Measurements from ENCODE around the gene RAB25. TPM values are rescaled to one million over a fixed set of nuclear protein-coding genes. Genes with fewer than 3 reads are reported as not detected.

The RAB25 gene
- total and polyA plus RNA-seq, 2 of the 13 experiments (the other 11 are each of a cell fraction or from before 2014, with no cell fraction given): 0.20 to 0.22 TPM

DNA sequence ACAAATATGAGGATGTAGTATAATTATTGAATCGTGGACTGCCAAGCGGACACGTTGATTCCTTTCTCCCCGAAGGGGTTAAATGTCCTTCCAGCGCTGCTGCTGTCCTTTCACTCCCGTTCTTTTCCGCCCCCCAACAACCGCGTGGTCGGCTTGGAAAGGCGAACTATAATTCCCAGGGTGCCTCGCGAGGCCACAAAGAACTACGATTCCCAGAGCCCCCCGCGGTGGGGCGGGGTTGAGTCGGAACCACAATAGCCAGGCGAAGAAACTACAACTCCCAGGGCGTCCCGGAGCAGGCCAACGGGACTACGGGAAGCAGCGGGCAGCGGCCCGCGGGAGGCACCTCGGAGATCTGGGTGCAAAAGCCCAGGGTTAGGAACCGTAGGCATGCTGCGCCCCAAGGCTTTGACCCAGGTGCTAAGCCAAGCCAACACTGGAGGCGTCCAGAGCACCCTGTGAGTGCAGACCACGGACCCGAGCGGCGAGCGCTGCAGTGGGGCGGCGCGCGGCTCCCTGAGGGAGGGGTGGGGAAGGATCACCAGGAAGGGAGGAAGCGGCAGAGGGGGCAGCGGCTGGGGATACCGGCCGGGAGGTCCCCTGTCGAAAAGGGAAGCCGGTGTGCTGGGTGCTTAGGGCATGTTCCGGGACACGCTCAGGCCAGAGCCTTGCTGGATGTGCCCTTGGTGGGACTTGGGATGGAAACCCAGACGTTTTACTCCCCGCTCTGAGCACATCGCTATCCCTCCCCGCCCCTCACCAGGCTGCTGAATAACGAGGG is 6.3 kb upstream of the RAB25 start, which contains the start of gene LAMTOR2 (continued):
- TF ChIP-seq ZNF709 (CRISPR knock-in tag; IDR thresholded peaks at IDR 0.05) (no peak; the same call in 1 of the 2 replicates), ZNF552 (CRISPR knock-in tag; IDR thresholded peaks at IDR 0.05; ENCODE audit: borderline replicate concordance) (peak; percentile 76), HOXA3 (CRISPR knock-in tag; IDR thresholded peaks at IDR 0.05) (peak; percentile 85), SIN3A (IDR thresholded peaks at IDR 0.05; ENCODE audit: borderline replicate concordance, low read depth, low read length) (no peak; the same call in 1 of the 2 replicates), ZNF264 (CRISPR knock-in tag; IDR thresholded peaks at IDR 0.05) (no peak; the same call in 1 of the 2 replicates), ZMYM3 (CRISPR knock-in tag; IDR thresholded peaks at IDR 0.05) (peak; percentile 54), ZNF3 (CRISPR knock-in tag; IDR thresholded peaks at IDR 0.05) (no peak), MIER3 (CRISPR knock-in tag; IDR thresholded peaks at IDR 0.05; ENCODE audit: borderline replicate concordance) (0 out of 2 replicates have a peak, but pooled peaks have one; percentile 60), DNMT1 (CRISPR knock-in tag; IDR thresholded peaks at IDR 0.05) (no peak), ZNF841 (CRISPR knock-in tag; IDR thresholded peaks at IDR 0.05; ENCODE audit: borderline replicate concordance) (no peak), CREM (IDR thresholded peaks at IDR 0.05) (peak; percentile 100), CREM (CRISPR knock-in tag; IDR thresholded peaks at IDR 0.05) (no peak), HOXD1 (CRISPR knock-in tag; IDR thresholded peaks at IDR 0.05) (peak; percentile 82; the same call in 1 of the 2 replicates), RAD51 (IDR thresholded peaks at IDR 0.05; ENCODE audit: borderline replicate concordance) (no peak), ELF3 (CRISPR knock-in tag; IDR thresholded peaks at IDR 0.05) (peak; percentile 66)
- TF ChIP-seq, protein P1, sequence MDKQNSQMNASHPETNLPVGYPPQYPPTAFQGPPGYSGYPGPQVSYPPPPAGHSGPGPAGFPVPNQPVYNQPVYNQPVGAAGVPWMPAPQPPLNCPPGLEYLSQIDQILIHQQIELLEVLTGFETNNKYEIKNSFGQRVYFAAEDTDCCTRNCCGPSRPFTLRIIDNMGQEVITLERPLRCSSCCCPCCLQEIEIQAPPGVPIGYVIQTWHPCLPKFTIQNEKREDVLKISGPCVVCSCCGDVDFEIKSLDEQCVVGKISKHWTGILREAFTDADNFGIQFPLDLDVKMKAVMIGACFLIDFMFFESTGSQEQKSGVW (CRISPR knock-in tag; IDR thresholded peaks at IDR 0.05; ENCODE audit: borderline replicate concordance): no peak
- TF ChIP-seq, protein P2, sequence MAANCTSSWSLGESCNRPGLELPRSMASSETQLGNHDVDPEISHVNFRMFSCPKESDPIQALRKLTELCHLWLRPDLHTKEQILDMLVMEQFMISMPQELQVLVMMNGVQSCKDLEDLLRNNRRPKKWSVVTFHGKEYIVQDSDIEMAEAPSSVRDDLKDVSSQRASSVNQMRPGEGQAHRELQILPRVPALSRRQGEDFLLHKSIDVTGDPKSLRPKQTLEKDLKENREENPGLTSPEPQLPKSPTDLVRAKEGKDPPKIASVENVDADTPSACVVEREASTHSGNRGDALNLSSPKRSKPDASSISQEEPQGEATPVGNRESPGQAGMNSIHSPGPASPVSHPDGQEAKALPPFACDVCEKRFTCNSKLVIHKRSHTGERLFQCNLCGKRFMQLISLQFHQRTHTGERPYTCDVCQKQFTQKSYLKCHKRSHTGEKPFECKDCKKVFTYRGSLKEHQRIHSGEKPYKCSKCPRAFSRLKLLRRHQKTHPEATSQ (CRISPR knock-in tag; IDR thresholded peaks at IDR 0.05; ENCODE audit: borderline replicate concordance): peak; percentile 53; the same call in 1 of the 2 replicates
- TF ChIP-seq, protein P3, sequence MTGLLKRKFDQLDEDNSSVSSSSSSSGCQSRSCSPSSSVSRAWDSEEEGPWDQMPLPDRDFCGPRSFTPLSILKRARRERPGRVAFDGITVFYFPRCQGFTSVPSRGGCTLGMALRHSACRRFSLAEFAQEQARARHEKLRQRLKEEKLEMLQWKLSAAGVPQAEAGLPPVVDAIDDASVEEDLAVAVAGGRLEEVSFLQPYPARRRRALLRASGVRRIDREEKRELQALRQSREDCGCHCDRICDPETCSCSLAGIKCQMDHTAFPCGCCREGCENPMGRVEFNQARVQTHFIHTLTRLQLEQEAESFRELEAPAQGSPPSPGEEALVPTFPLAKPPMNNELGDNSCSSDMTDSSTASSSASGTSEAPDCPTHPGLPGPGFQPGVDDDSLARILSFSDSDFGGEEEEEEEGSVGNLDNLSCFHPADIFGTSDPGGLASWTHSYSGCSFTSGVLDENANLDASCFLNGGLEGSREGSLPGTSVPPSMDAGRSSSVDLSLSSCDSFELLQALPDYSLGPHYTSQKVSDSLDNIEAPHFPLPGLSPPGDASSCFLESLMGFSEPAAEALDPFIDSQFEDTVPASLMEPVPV (CRISPR knock-in tag; IDR thresholded peaks at IDR 0.05): 0 out of 2 replicates have a peak, but pooled peaks have one; percentile 55
- TF ChIP-seq, protein P4, sequence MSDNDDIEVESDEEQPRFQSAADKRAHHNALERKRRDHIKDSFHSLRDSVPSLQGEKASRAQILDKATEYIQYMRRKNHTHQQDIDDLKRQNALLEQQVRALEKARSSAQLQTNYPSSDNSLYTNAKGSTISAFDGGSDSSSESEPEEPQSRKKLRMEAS (IDR thresholded peaks at IDR 0.05): peak; percentile 96
- TF ChIP-seq, protein P5, sequence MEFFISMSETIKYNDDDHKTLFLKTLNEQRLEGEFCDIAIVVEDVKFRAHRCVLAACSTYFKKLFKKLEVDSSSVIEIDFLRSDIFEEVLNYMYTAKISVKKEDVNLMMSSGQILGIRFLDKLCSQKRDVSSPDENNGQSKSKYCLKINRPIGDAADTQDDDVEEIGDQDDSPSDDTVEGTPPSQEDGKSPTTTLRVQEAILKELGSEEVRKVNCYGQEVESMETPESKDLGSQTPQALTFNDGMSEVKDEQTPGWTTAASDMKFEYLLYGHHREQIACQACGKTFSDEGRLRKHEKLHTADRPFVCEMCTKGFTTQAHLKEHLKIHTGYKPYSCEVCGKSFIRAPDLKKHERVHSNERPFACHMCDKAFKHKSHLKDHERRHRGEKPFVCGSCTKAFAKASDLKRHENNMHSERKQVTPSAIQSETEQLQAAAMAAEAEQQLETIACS (CRISPR knock-in tag; IDR thresholded peaks at IDR 0.05): peak; percentile 30; the same call in 1 of the 2 replicates
- TF ChIP-seq, protein P6, sequence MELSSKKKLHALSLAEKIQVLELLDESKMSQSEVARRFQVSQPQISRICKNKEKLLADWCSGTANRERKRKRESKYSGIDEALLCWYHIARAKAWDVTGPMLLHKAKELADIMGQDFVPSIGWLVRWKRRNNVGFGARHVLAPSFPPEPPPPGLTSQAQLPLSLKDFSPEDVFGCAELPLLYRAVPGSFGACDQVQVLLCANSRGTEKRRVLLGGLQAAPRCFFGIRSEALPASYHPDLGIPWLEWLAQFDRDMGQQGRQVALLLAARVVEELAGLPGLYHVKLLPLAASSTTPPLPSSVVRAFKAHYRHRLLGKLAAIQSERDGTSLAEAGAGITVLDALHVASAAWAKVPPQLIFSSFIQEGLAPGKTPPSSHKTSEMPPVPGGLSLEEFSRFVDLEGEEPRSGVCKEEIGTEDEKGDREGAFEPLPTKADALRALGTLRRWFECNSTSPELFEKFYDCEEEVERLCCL (CRISPR knock-in tag; IDR thresholded peaks at IDR 0.05; ENCODE audit: borderline replicate concordance): no peak
- TF ChIP-seq, protein P7, sequence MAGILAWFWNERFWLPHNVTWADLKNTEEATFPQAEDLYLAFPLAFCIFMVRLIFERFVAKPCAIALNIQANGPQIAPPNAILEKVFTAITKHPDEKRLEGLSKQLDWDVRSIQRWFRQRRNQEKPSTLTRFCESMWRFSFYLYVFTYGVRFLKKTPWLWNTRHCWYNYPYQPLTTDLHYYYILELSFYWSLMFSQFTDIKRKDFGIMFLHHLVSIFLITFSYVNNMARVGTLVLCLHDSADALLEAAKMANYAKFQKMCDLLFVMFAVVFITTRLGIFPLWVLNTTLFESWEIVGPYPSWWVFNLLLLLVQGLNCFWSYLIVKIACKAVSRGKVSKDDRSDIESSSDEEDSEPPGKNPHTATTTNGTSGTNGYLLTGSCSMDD (CRISPR knock-in tag; IDR thresholded peaks at IDR 0.05): no peak
